Osteocyte (in vitro differentiated cells): ENCODE results near the gene ATP2A3. TPM values are rescaled to one million over a fixed set of nuclear protein-coding genes. Genes with fewer than 3 reads are reported as not detected.

Experiments used
- DNase-seq: peaks from one replicate; pipeline ENCODE4 v3.0.0; 2021; ENCODE audit warnings: mixed read lengths; ENCODE audit not compliant: unreplicated experiment; ENCODE audit errors: extremely low spot score
- H3K27ac Mint-ChIP-seq: one replicate; pipeline ENCODE4 v1.8.0; 2021; ENCODE audit warnings: mild to moderate bottlenecking, mixed read lengths; ENCODE audit not compliant: unreplicated experiment
- H3K27me3 Mint-ChIP-seq: one replicate; pipeline ENCODE4 v1.8.0; 2021; ENCODE audit warnings: mixed read lengths; ENCODE audit not compliant: unreplicated experiment
- H3K36me3 Mint-ChIP-seq: one replicate; pipeline ENCODE4 v1.8.0; 2021; ENCODE audit warnings: mixed read lengths; ENCODE audit not compliant: unreplicated experiment
- H3K4me1 Mint-ChIP-seq: one replicate; pipeline ENCODE4 v1.8.0; 2021; ENCODE audit warnings: mixed read lengths; ENCODE audit not compliant: unreplicated experiment
- H3K4me3 Mint-ChIP-seq: one replicate; pipeline ENCODE4 v1.8.0; 2021; ENCODE audit warnings: mild to moderate bottlenecking, moderate library complexity, mixed read lengths; ENCODE audit not compliant: unreplicated experiment
- H3K9me3 Mint-ChIP-seq: one replicate; pipeline ENCODE4 v1.8.0; 2021; ENCODE audit warnings: mixed read lengths; ENCODE audit not compliant: unreplicated experiment
- CTCF ChIP-seq: fragments of 200-600 bp; sonication (generic); IDR thresholded peaks from 2 replicates; pipeline ENCODE4 v1.5.0; 2021; ENCODE audit warnings: antibody characterized with exemption, mild to moderate bottlenecking, moderate library complexity
- total RNA-seq: library from RNA; stranded (reverse); gene quantifications from 2 replicates; pipeline ENCODE4 v1.2.1, GENCODE V29; 2021

ATP2A3 gene
- total RNA-seq, 1 donor from 2014 or later = not detected

DNA sequence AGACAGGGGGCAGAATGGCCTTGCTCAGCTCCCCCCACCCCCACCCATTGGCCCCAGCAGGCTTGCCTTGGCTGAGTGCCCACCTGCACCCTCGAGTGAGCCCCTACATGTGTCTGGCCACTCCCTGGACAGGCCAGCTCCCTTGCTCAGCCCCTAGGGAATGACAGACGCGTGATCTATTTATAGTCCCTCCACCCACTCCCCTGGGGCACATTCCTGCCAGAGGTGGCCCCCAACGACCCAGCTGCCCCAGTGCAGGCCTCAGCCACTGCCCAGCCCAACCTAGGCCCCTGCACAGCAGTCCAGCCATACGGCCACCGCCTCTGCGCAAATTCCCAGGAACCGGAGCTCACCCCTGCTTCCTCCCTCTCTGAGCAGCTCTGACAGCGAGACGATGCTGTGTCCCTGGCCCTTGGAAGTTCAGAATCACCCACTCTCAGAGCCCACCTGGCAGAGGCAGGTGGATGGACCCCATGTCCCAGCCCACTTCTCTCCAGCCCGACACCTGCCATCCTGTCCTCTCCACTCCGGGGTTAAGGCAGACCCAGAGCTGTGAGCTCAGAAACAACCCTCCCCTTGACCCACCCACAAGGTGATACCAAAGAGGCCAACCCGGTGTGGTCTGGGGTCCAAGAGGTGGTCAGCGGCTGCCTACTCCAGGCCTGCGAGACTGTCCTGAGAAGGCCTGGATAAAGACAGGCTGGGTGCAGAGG is 36.5 kb downstream of the ATP2A3 start:
- Mint-ChIP-seq H3K4me1 (peaks cover 13% of the 10 kb centered on the region), H3K27me3 (peaks cover 9% of the 10 kb centered on the region), H3K4me3 (no peak overlapping the region), H3K27ac (no peak overlapping the region), H3K9me3 (no peaks in the 10 kb centered on the region), H3K36me3 (no peaks in the 10 kb centered on the region)
- TF ChIP-seq CTCF = no peak
- DNase-seq = no peak

GRCh38 chr17:3926860-3927627 is 37.2 kb downstream of the ATP2A3 start:
- H3K27ac Mint-ChIP-seq = no peak overlapping the region
- DNase-seq = no peak
- peaks cover 13% of the 10 kb centered on the region for H3K4me1 Mint-ChIP-seq
- H3K4me3 Mint-ChIP-seq = no peak overlapping the region
- no peaks in the 10 kb centered on the region for H3K36me3 Mint-ChIP-seq
- peaks cover 9% of the 10 kb centered on the region for H3K27me3 Mint-ChIP-seq
- TF ChIP-seq CTCF = no peak
- no peaks in the 10 kb centered on the region for H3K9me3 Mint-ChIP-seq

- H3K36me3 Mint-ChIP-seq = no peaks in the 10 kb centered on the region
- no peaks in the 10 kb centered on the region for H3K9me3 Mint-ChIP-seq
- peaks cover 13% of the 10 kb centered on the region for H3K4me1 Mint-ChIP-seq
- H3K27ac Mint-ChIP-seq = no peak overlapping the region
- no peak for TF ChIP-seq CTCF
- no peak for DNase-seq
- H3K4me3 Mint-ChIP-seq = no peak overlapping the region
- H3K27me3 Mint-ChIP-seq = peaks cover 9% of the 10 kb centered on the region
Measured at GRCh38 chr17:3925684-3926485, 38.4 kb downstream of the ATP2A3 start.

DNA sequence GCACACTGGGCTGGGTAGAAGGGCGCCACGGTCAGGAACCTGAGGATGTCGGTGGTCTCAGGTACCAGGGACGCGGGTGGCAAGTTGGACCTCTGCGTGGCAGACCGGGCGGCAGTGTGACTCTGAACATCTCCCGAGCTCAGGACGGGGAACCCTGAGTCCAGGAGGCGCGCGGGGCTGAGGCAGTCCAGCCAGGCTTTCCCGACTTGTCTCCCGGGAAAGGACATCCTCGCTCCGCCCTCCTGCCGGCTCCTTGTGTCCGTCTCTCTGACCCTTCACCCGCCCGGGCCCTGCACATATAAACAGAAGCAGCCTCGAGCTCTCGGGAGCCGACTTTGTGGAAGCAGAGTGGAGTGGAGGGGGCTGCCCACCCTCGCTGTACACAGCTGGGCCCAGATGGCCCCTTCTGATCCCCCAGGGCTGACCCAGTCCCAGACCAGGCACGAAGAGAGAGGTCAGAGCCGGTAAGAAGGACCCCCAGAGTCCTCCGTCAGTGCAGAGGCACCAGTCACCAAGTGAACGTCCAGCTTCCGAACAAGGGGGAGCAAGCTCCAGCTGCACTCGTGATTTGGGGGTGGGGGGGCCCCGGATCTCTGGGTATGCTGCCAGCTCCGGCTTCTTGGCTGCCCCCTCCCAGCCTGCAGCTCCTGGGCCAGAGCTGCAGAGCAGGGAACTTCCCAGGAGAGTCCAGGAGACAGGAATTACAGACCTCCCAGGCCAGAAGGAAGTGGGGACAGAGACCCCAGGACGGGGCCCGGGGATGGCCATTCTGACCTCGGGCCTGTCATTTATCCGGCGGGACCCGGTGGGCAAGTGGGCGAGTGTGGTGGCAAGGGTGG is 39.5 kb downstream of the ATP2A3 start:
- Mint-ChIP-seq H3K27ac (no peak overlapping the region), H3K27me3 (peaks cover 9% of the 10 kb centered on the region), H3K36me3 (no peaks in the 10 kb centered on the region), H3K4me1 (peaks cover 13% of the 10 kb centered on the region), H3K4me3 (no peak overlapping the region), H3K9me3 (no peaks in the 10 kb centered on the region)
- TF ChIP-seq CTCF = no peak
- DNase-seq = no peak
